K562 (cell line): ENCODE measurements around the gene ZNF229. TPM values are rescaled to one million over a fixed set of nuclear protein-coding genes. Genes with fewer than 3 reads are reported as not detected.

Experiments used
- ATAC-seq: fragments of 200-7000 bp; cut with Tn5 transposase; 3 replicates; pipeline ENCODE4 v1.9.1; 2020; ENCODE audit warnings: moderate library complexity
- BruUV-seq: library from RNA; stranded (reverse); fragments of 400-500 nt; replicated peaks from 2 replicates; lab custom pipeline; 2021; lab: Mats Ljungman, UMichigan
- CTCF ChIA-PET: fragments of 300-600 bp; formaldehyde crosslinking; extraction: SDS; loops from one replicate; lab custom pipeline; 2021; ENCODE audit warnings: low intra/inter-chr PET ratio; lab: Yijun Ruan, JAX
- POLR2A ChIA-PET: fragments of 300-600, 350-650 bp; sonication (Branson Sonifier 250); formaldehyde crosslinking; extraction: SDS; loops from one replicate; lab custom pipeline; 2021; ENCODE audit warnings: antibody characterized with exemption, inconsistent platforms; lab: Yijun Ruan, JAX
- DNase-seq, 4 experiments: peaks; one replicate each; pipeline versions ENCODE4 v3.0.0 to v3.0.0-alpha.2; 2011 to 2018; ENCODE audit warnings: low spot score in 3 of 4, mixed read lengths in 3 of 4; ENCODE audit errors: extremely low read depth in 1 of 4
- FAIRE-seq: peaks from 2 replicates; lab custom pipeline; 2011; peaks lifted over from hg19 to GRCh38; lab: Jason Lieb, UNC
- H2AFZ ChIP-seq: 2 replicates; pipeline ENCODE4 v1.6.0; 2011; ENCODE audit warnings: low read depth, low read length, control low read depth, inconsistent platforms
- H3K27ac ChIP-seq: fragments of 200-600 bp; 3 replicates; pipeline ENCODE4 v1.8.0; 2011; ENCODE audit warnings: low read depth, mild to moderate bottlenecking, control low read depth, inconsistent platforms, low read length, moderate library complexity, mixed read lengths; ENCODE audit errors: extremely low read depth
- H3K27me3 ChIP-seq, 2 experiments: fragments of 300-600 bp in 1 of 2; 2 replicates in 1 of 2; 3 replicates in 1 of 2; pipeline versions ENCODE4 v1.6.0 to v1.8.0; 2011; ENCODE audit warnings: inconsistent platforms in 2 of 2, low read length in 2 of 2, mild to moderate bottlenecking in 1 of 2, mixed read lengths in 1 of 2, moderate library complexity in 1 of 2; ENCODE audit not compliant: control insufficient read depth in 2 of 2, insufficient read depth in 2 of 2
- H3K36me3 ChIP-seq: fragments of 300-600 bp; 3 replicates; pipeline ENCODE4 v1.8.0; 2011; ENCODE audit warnings: mild to moderate bottlenecking, low read length, inconsistent platforms; ENCODE audit not compliant: control insufficient read depth, insufficient read depth
- H3K4me1 ChIP-seq, 2 experiments: fragments of 200-600 bp in 1 of 2; replicated peaks in 1 of 2; 2 replicates in 1 of 2; 3 replicates in 1 of 2; pipeline versions ENCODE4 v1.5.1 to v1.8.0; 2011; ENCODE audit warnings: inconsistent platforms in 2 of 2, low read length in 2 of 2, mild to moderate bottlenecking in 1 of 2, mixed read lengths in 1 of 2, moderate library complexity in 1 of 2; ENCODE audit not compliant: control insufficient read depth in 2 of 2, insufficient read depth in 2 of 2
- H3K4me2 ChIP-seq: 2 replicates; pipeline ENCODE4 v1.6.1; 2011; ENCODE audit warnings: low read length, control low read depth, inconsistent platforms, mixed read lengths; ENCODE audit not compliant: insufficient read depth
- H3K4me3 ChIP-seq: fragments of 200-600 bp; sonication (generic), shearing (Covaris generic); 2 replicates; pipeline ENCODE4 v1.5.1; 2016; ENCODE audit warnings: control low read depth, inconsistent platforms
- H3K79me2 ChIP-seq: fragments of 200-600 bp; 3 replicates; pipeline ENCODE4 v1.8.0; 2011; ENCODE audit warnings: low read length, inconsistent platforms; ENCODE audit not compliant: control insufficient read depth, insufficient read depth
- H3K9ac ChIP-seq, 2 experiments: 2 replicates each; pipeline versions ENCODE4 v1.6.0 to v1.6.1; 2011; ENCODE audit warnings: low read depth in 2 of 2, low read length in 2 of 2, control low read depth in 1 of 2, inconsistent platforms in 1 of 2, mild to moderate bottlenecking in 1 of 2, mixed read lengths in 1 of 2; ENCODE audit not compliant: insufficient read depth in 1 of 2
- H3K9me1 ChIP-seq: one replicate; pipeline ENCODE4 v1.6.0; 2011; ENCODE audit warnings: inconsistent platforms, mild to moderate bottlenecking, low read length, moderate library complexity; ENCODE audit not compliant: control insufficient read depth, insufficient read depth
- H3K9me3 ChIP-seq: replicated peaks from 2 replicates; pipeline ENCODE4 v1.5.1; 2011; ENCODE audit warnings: low read depth, low read length, inconsistent platforms; ENCODE audit not compliant: control insufficient read depth, insufficient read depth
- H4K20me1 ChIP-seq: replicated peaks from 2 replicates; pipeline ENCODE4 v1.6.1; 2011; ENCODE audit warnings: low read length, inconsistent platforms, mixed read lengths; ENCODE audit not compliant: control insufficient read depth, insufficient read depth
- BDP1 ChIP-seq: IDR thresholded peaks from 3 replicates; pipeline ENCODE4 v1.6.1; 2011; ENCODE audit not compliant: insufficient read length, insufficient read depth
- EP400 ChIP-seq: fragments of 450-650 bp; IDR thresholded peaks from 2 replicates; pipeline ENCODE4 v1.6.1; 2017; ENCODE audit warnings: antibody characterized with exemption, mild to moderate bottlenecking, moderate library complexity
- ETV6 ChIP-seq, 3 experiments: fragments of 150-350 bp in 1 of 3; sonication (generic) in 1 of 3; formaldehyde crosslinking in 1 of 3; IDR thresholded peaks; 2 replicates each; pipeline versions ENCODE4 v1.6.1 to v1.8.0; 2014 to 2022; ENCODE audit warnings: borderline replicate concordance in 2 of 3, low read depth in 2 of 3, antibody characterized with exemption in 1 of 3, low read length in 1 of 3, mild to moderate bottlenecking in 1 of 3, missing genetic modification reagents in 1 of 3
- HDAC1 ChIP-seq, 2 experiments: fragments of 450-650 bp; IDR thresholded peaks; 2 replicates each; pipeline ENCODE4 v1.6.1; 2016 to 2017; ENCODE audit warnings: inconsistent platforms in 1 of 2, mild to moderate bottlenecking in 1 of 2, moderate library complexity in 1 of 2
- MCM3 ChIP-seq: fragments of 450-650 bp; IDR thresholded peaks from 2 replicates; pipeline ENCODE4 v1.6.1; 2016
- PCBP2 ChIP-seq: fragments of 200-400 bp; formaldehyde crosslinking; IDR thresholded peaks from 2 replicates; pipeline ENCODE4 v1.6.1; 2018; ENCODE audit warnings: low read length, low read depth, mild to moderate bottlenecking, moderate library complexity; ENCODE audit not compliant: poor library complexity, severe bottlenecking
- ZNF121 ChIP-seq: sonication (generic); formaldehyde crosslinking; conservative IDR thresholded peaks from 2 replicates; pipeline ENCODE4 v1.8.0; 2022; ENCODE audit warnings: missing genetic modification reagents
- ZNF324 ChIP-seq: fragments of 250-450 bp; sonication (Bioruptor Pico); IDR thresholded peaks from 2 replicates; pipeline ENCODE4 v1.4.0; 2020; ENCODE audit warnings: mild to moderate bottlenecking
- WGBS: fragments of 100-300 bp; shearing (Covaris generic); methylation state at CpG from one replicate; pipeline ENCODE4 v1.1.6; 2016; ENCODE audit warnings: low coverage, mixed read lengths; ENCODE audit not compliant: insufficient coverage; ENCODE audit errors: missing lambda C conversion rate; 5-methylcytosine and 5-hydroxymethylcytosine counted together
- in situ Hi-C: fragments of 300-500 bp; cut with MboI; formaldehyde crosslinking; loops from 4 replicates; pipeline ENCODE4 v1.15.0; 2018; ENCODE audit warnings: inconsistent platforms, mixed read lengths
- intact Hi-C: fragments of 100-400 bp; cut with micrococcal nuclease; formaldehyde crosslinking; loops from 2 replicates; pipeline ENCODE4 v1.14.2; 2022
- polyA plus RNA-seq, 8 experiments: library from polyadenylated mRNA; depleted of rRNA in 4 of 8; stranded (reverse) in 5 of 8; unstranded in 3 of 8; fragments of >200 nt; fragmentation: Nextera tagmentation in 2 of 8; fragmentation: Illumina TruSeq in 1 of 8; extraction: Ambion mirVana in 2 of 8; extraction: Trizol in 1 of 8; gene quantifications; 2 replicates each; pipeline versions ENCODE4 v1.2.1 to v1.2.3, GENCODE V29; 2011 to 2014; ENCODE audit warnings: inconsistent platforms in 1 of 8, missing spikeins in 1 of 8
- total RNA-seq, 7 experiments: library from RNA; depleted of rRNA in 6 of 7; stranded (reverse); fragments of >200 nt in 6 of 7; fragmentation: Illumina TruSeq in 2 of 7; extraction: Trizol in 2 of 7; gene quantifications; 2 replicates each; pipeline versions ENCODE4 v1.2.1 to v1.2.3, GENCODE V29; 2011 to 2021; ENCODE audit warnings: low replicate concordance in 1 of 7
- TF ChIP-seq, protein P1 (sequence below): fragments of 200-600 bp; sonication (generic); IDR thresholded peaks from one replicate; pipeline ENCODE4 v1.6.1; 2012; ENCODE audit warnings: mild to moderate bottlenecking, low read depth, low read length, inconsistent platforms

The ZNF229 gene
- total and polyA plus RNA-seq, 9 of the 15 experiments (the other 6 are each of a cell fraction or from before 2014, with no cell fraction given): 0.31 to 2.4 (median 0.74) TPM

GRCh38 chr19:44435441-44435840, 12.8 kb downstream of the ZNF229 start (continued):
- no peak for TF ChIP-seq ETV6 (IDR thresholded peaks at IDR 0.05; ENCODE audit: borderline replicate concordance in 1 of 2, low read depth in 2 of 2, low read length in 1 of 2)
- no peak for TF ChIP-seq ETV6 (CRISPR knock-in tag; IDR thresholded peaks at IDR 0.05; ENCODE audit: borderline replicate concordance)

DNA sequence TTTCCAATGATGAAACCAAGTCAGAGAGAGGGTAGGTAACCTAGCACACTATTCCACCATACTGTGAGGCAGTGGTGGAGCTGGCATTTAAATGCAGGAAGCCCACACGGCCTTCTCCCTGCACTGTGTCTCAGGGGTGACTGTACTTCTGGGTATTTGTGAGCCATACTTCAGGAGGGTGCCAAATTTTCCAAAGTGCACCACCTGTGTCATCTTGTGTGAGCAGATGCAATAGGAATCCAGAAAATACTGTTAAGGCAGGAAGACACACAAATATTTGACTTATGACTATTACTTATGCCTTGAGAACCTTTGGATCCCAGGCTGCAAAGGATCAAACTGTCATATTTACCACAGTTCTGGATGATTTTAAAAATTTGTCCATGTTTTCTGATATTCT, 17.3 kb downstream of the ZNF229 start:
- DNase-seq (no peak), ATAC-seq (no peak), FAIRE-seq (no peak)
- Histone ChIP-seq H3K9me3 (peaks cover under 1% of the 10 kb centered on the region; the same call in 1 of the 2 replicates), H3K27ac (no peak overlapping the region), H3K36me3 (no peaks in the 10 kb centered on the region), H3K4me3 (no peak overlapping the region), H2AFZ (no peak overlapping the region), H3K4me1 (no peaks in the 10 kb centered on the region), H3K9me1 (no peaks in the 10 kb centered on the region), H3K9ac (no peak overlapping the region), H3K79me2 (no peaks in the 10 kb centered on the region), H3K27me3 (no peaks in the 10 kb centered on the region), H3K4me2 (no peak overlapping the region), H4K20me1 (no peaks in the 10 kb centered on the region)
- BruUV-seq: no TSS peak
- ChIA-PET CTCF (no interaction called here), POLR2A (no interaction called here)
- in situ Hi-C loops: no loop called here
- WGBS: 6% methylated on average over 1 of the region's 1 CpG
- intact Hi-C loops: no loop called here
- TF ChIP-seq MCM3 (no peak), ZNF121 (no peak), HDAC1 (IDR thresholded peaks at IDR 0.05) (no peak), EP400 (no peak), PCBP2 (no peak), BDP1 (no peak), ZNF324 (CRISPR knock-in tag) (no peak)
- TF ChIP-seq, protein P1, sequence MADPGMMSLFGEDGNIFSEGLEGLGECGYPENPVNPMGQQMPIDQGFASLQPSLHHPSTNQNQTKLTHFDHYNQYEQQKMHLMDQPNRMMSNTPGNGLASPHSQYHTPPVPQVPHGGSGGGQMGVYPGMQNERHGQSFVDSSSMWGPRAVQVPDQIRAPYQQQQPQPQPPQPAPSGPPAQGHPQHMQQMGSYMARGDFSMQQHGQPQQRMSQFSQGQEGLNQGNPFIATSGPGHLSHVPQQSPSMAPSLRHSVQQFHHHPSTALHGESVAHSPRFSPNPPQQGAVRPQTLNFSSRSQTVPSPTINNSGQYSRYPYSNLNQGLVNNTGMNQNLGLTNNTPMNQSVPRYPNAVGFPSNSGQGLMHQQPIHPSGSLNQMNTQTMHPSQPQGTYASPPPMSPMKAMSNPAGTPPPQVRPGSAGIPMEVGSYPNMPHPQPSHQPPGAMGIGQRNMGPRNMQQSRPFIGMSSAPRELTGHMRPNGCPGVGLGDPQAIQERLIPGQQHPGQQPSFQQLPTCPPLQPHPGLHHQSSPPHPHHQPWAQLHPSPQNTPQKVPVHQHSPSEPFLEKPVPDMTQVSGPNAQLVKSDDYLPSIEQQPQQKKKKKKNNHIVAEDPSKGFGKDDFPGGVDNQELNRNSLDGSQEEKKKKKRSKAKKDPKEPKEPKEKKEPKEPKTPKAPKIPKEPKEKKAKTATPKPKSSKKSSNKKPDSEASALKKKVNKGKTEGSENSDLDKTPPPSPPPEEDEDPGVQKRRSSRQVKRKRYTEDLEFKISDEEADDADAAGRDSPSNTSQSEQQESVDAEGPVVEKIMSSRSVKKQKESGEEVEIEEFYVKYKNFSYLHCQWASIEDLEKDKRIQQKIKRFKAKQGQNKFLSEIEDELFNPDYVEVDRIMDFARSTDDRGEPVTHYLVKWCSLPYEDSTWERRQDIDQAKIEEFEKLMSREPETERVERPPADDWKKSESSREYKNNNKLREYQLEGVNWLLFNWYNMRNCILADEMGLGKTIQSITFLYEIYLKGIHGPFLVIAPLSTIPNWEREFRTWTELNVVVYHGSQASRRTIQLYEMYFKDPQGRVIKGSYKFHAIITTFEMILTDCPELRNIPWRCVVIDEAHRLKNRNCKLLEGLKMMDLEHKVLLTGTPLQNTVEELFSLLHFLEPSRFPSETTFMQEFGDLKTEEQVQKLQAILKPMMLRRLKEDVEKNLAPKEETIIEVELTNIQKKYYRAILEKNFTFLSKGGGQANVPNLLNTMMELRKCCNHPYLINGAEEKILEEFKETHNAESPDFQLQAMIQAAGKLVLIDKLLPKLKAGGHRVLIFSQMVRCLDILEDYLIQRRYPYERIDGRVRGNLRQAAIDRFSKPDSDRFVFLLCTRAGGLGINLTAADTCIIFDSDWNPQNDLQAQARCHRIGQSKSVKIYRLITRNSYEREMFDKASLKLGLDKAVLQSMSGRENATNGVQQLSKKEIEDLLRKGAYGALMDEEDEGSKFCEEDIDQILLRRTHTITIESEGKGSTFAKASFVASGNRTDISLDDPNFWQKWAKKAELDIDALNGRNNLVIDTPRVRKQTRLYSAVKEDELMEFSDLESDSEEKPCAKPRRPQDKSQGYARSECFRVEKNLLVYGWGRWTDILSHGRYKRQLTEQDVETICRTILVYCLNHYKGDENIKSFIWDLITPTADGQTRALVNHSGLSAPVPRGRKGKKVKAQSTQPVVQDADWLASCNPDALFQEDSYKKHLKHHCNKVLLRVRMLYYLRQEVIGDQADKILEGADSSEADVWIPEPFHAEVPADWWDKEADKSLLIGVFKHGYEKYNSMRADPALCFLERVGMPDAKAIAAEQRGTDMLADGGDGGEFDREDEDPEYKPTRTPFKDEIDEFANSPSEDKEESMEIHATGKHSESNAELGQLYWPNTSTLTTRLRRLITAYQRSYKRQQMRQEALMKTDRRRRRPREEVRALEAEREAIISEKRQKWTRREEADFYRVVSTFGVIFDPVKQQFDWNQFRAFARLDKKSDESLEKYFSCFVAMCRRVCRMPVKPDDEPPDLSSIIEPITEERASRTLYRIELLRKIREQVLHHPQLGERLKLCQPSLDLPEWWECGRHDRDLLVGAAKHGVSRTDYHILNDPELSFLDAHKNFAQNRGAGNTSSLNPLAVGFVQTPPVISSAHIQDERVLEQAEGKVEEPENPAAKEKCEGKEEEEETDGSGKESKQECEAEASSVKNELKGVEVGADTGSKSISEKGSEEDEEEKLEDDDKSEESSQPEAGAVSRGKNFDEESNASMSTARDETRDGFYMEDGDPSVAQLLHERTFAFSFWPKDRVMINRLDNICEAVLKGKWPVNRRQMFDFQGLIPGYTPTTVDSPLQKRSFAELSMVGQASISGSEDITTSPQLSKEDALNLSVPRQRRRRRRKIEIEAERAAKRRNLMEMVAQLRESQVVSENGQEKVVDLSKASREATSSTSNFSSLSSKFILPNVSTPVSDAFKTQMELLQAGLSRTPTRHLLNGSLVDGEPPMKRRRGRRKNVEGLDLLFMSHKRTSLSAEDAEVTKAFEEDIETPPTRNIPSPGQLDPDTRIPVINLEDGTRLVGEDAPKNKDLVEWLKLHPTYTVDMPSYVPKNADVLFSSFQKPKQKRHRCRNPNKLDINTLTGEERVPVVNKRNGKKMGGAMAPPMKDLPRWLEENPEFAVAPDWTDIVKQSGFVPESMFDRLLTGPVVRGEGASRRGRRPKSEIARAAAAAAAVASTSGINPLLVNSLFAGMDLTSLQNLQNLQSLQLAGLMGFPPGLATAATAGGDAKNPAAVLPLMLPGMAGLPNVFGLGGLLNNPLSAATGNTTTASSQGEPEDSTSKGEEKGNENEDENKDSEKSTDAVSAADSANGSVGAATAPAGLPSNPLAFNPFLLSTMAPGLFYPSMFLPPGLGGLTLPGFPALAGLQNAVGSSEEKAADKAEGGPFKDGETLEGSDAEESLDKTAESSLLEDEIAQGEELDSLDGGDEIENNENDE: no peak
